Naive thymus-derived CD4-positive, alpha-beta T cell (primary cell): ENCODE measurements around the gene ASTL. TPM values are rescaled to one million over a fixed set of nuclear protein-coding genes. Genes with fewer than 3 reads are reported as not detected.

ENCODE experiments used
- ATAC-seq: fragments of 150-1000 bp; cut with Tn5 transposase; 2 replicates; pipeline ENCODE4 v1.10.0; 2021; ENCODE audit warnings: mild to moderate bottlenecking, moderate library complexity
- CTCF ChIA-PET: fragments of 350-600 bp; sonication (Branson Sonifier 250); formaldehyde crosslinking; loops from one replicate; lab custom pipeline; 2021; ENCODE audit warnings: antibody characterized with exemption; lab: Charles Lee
- POLR2A ChIA-PET: fragments of 350-600 bp; sonication (Branson Sonifier 250); formaldehyde crosslinking; loops from one replicate; lab custom pipeline; 2021; ENCODE audit warnings: antibody characterized with exemption, inconsistent platforms; lab: Charles Lee
- DNase-seq, 9 donors: peaks; one replicate each; pipeline versions ENCODE4 v3.0.0 to v3.0.0-alpha.2; 2020 to 2022; ENCODE audit warnings: mixed read lengths in 1 of 9
- H3K27ac ChIP-seq: one replicate; pipeline ENCODE4 v1.7.0; 2013; ENCODE audit warnings: mild to moderate bottlenecking, low read depth, low read length, moderate library complexity
- H3K27me3 ChIP-seq, 2 donors: one replicate each; pipeline ENCODE4 v1.7.0; 2013; ENCODE audit warnings: low read length in 2 of 2, mild to moderate bottlenecking in 2 of 2, moderate library complexity in 2 of 2; ENCODE audit not compliant: control insufficient read depth in 2 of 2, insufficient read depth in 2 of 2
- H3K36me3 ChIP-seq, 3 experiments: 1 replicate in 2 of 3; 2 replicates in 1 of 3; pipeline ENCODE4 v1.7.0; 2013; ENCODE audit warnings: low read length in 3 of 3, mild to moderate bottlenecking in 3 of 3, moderate library complexity in 1 of 3; ENCODE audit not compliant: insufficient read depth in 3 of 3, control insufficient read depth in 2 of 3
- H3K4me1 ChIP-seq, 2 donors: one replicate each; pipeline ENCODE4 v1.7.0; 2013; ENCODE audit warnings: low read length in 2 of 2, mild to moderate bottlenecking in 2 of 2, moderate library complexity in 1 of 2; ENCODE audit not compliant: control insufficient read depth in 2 of 2, insufficient read depth in 2 of 2
- H3K4me3 ChIP-seq: 2 replicates; pipeline ENCODE4 v1.7.0; 2013; ENCODE audit warnings: mild to moderate bottlenecking, low read length
- H3K9me3 ChIP-seq, 3 experiments: 1 replicate in 2 of 3; 2 replicates in 1 of 3; pipeline ENCODE4 v1.7.0; 2013; ENCODE audit warnings: low read length in 3 of 3; ENCODE audit not compliant: control insufficient read depth in 2 of 3
- H3K27ac Mint-ChIP-seq, 9 donors: one replicate each; pipeline ENCODE4 v1.8.0; 2020 to 2022; ENCODE audit warnings: mixed read lengths in 9 of 9, mild to moderate bottlenecking in 8 of 9, moderate library complexity in 5 of 9, inconsistent platforms in 2 of 9
- H3K27me3 Mint-ChIP-seq, 5 donors: one replicate each; pipeline ENCODE4 v1.8.0; 2021 to 2022; ENCODE audit warnings: mixed read lengths in 5 of 5, mild to moderate bottlenecking in 1 of 5
- H3K36me3 Mint-ChIP-seq, 5 donors: one replicate each; pipeline ENCODE4 v1.8.0; 2020 to 2022; ENCODE audit warnings: mixed read lengths in 5 of 5, mild to moderate bottlenecking in 3 of 5, inconsistent platforms in 1 of 5
- H3K4me1 Mint-ChIP-seq, 7 donors: one replicate each; pipeline ENCODE4 v1.8.0; 2020 to 2022; ENCODE audit warnings: mixed read lengths in 7 of 7, mild to moderate bottlenecking in 3 of 7, inconsistent platforms in 1 of 7
- H3K4me3 Mint-ChIP-seq, 10 donors: one replicate each; pipeline ENCODE4 v1.8.0; 2020 to 2022; ENCODE audit warnings: mild to moderate bottlenecking in 10 of 10, mixed read lengths in 10 of 10, moderate library complexity in 6 of 10, inconsistent platforms in 2 of 10
- H3K9me3 Mint-ChIP-seq, 11 donors: one replicate each; pipeline ENCODE4 v1.8.0; 2020 to 2022; ENCODE audit warnings: mixed read lengths in 11 of 11, mild to moderate bottlenecking in 4 of 11, inconsistent platforms in 1 of 11, moderate library complexity in 1 of 11
- intact Hi-C, 2 donors: fragments of 100-400 bp; cut with micrococcal nuclease; formaldehyde crosslinking; loops; one replicate each; pipeline ENCODE4 v1.15.1; 2023
- polyA plus RNA-seq, 2 donors: library from polyadenylated mRNA; unstranded; fragments of 300-500 nt; fragmentation: Illumina TruSeq; gene quantifications; one replicate each; pipeline ENCODE4 v1.2.3, GENCODE V29; 2021
- total RNA-seq, 6 experiments: library from RNA in 5 of 6; stranded (reverse) in 5 of 6; gene quantifications; 1 replicate in 5 of 6; 2 replicates in 1 of 6; pipeline ENCODE4 v1.2.3 and lab custom pipeline; 2021 to 2026

The ASTL gene
- total and polyA plus RNA-seq, 7 experiments from 2014 or later: 0.19 to 7.5 (median 0.79) TPM; not detected in 1

DNA sequence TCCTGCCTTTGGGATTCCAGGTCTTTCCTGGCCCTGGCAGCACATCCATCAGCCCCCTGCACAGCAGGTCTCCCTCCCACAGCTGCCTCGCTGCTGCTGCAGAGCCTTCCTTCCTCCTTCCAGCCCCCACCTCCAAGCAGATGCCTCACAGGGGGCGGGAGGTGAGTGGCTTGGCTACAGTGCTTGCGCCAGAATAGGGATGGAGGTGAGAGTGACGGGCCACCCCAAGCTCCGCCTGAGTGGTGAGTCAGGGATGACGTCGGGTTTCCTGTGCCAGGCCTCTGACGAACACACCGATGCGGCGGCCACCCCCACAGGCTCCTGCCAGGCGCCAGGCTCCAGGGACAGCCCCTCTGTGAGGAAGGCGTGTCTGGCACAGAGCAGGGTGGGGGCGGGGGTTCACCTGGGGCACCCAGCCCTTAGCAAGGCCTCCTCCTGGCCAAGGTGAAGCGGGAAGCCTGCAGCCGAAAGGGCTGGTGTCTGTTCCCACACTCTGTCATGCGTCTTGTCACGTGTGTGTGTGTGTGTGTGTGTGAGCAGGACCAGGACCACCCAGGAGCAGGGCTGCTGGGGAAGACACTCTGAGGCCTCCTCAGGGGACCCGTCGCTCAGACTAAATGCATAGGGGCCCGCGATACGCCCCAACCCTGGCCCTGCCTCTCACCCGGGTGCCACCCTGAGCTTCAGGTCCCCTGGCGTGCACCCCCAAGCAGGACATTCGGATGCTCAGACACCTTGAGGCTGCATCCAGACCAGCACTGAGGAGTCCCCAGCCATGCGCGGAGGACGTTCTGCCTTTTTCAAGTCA, 10.3 kb upstream of the ASTL start:
- H3K4me1 ChIP-seq: peaks cover 44 to 60% of the 10 kb centered on the region in 2 donors
- Mint-ChIP-seq H3K4me3 (peak overlapping the region; percentile 80 to 98 (median 88)), H3K4me1 (peaks cover 46 to 81% (median 73%) of the 10 kb centered on the region in 7 donors), H3K9me3 (peaks cover 0 to 10% (median 0%) of the 10 kb centered on the region in 11 donors), H3K27ac (peak overlapping the region; percentile 96 to 100 (median 99)), H3K27me3 (no peaks in the 10 kb centered on the region), H3K36me3 (peaks cover 0 to 8% (median 0%) of the 10 kb centered on the region in 5 donors)
- ATAC-seq (peak; percentile 79), DNase-seq (peak; percentile 83 to 100 (median 98))
- H3K27ac ChIP-seq: peak overlapping the region; percentile 99
- ChIA-PET CTCF (interaction anchor here (2.5 to 15.4 kb wide), 2 partner anchors 10 to 25 kb away, joined by 17 to 401 read pairs; partner anchors contain the start of gene ASTL), POLR2A (interaction anchor here (0.6 to 11.9 kb wide), 8 partner anchors 10 to 389 kb away, joined by 3 to 106 read pairs (median 14); partner anchors contain the start of genes ASTL and STARD7)
- H3K36me3 ChIP-seq: peaks cover 0 to 7% (median 0%) of the 10 kb centered on the region in 3 experiments
- peak overlapping the region; percentile 45 for H3K4me3 ChIP-seq
- intact Hi-C loops: loop anchor here (1.0 to 5.0 kb wide), 12 partner anchors 8 to 814 kb away; partner anchors contain the start of genes STARD7 (in 2 of the 2), ARID5A (in 1 of the 2), ASTL (in 1 of the 2) and CNNM3 (in 1 of the 2)
- no peaks in the 10 kb centered on the region for H3K27me3 ChIP-seq
- H3K9me3 ChIP-seq: no peaks in the 10 kb centered on the region

DNA sequence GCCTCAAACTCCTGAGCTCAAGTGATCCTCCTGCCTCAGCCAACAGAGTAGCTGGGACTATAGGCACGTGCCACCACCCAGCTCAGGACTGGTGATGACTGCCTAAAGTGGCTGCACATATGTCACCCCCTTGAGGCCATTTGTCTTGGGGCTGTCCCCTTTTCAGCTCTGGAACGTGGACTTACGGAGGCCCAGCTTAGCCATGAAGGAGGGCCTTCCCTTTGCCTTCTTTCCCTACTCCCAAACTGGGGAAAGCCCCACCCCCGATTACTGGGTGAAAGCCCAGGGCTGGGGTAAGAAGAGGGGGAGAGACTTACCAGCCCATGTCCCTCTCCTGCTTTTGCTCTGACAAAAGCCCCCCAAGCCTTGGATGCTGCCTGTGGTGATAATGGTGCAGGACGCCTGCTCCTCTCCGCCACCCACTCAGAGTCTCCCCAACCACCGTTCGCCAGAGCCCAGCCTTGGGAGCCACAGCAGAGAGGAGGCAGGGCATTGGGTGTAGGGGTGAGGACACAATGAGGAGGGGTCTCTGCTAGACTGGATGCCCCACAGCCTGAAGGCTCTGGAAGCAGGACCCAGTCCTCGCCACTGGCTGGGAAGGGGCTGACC, 9.4 kb upstream of the ASTL start:
- H3K27ac Mint-ChIP-seq: peak overlapping the region; percentile 96 to 100 (median 99)
- H3K9me3 Mint-ChIP-seq: peaks cover 0 to 10% (median 0%) of the 10 kb centered on the region in 11 donors
- Histone ChIP-seq H3K36me3 (peaks cover 0 to 14% (median 0%) of the 10 kb centered on the region in 3 experiments), H3K4me1 (peaks cover 53 to 65% of the 10 kb centered on the region in 2 donors), H3K9me3 (no peaks in the 10 kb centered on the region), H3K27ac (peak overlapping the region; percentile 99), H3K4me3 (peak overlapping the region; percentile 39), H3K27me3 (no peaks in the 10 kb centered on the region)
- ChIA-PET POLR2A (interaction anchor here (0.6 to 11.9 kb wide), 9 partner anchors 9 to 390 kb away, joined by 3 to 106 read pairs (median 13); partner anchors contain the start of genes ASTL and STARD7), CTCF (interaction anchor here (1.0 to 15.4 kb wide), 5 partner anchors 9 to 35 kb away, joined by 3 to 401 read pairs (median 8); partner anchors contain the start of gene ASTL)
- intact Hi-C loops: loop anchor here (1.0 to 5.0 kb wide), 12 partner anchors 9 to 815 kb away; partner anchors contain the start of genes STARD7 (in 2 of the 2), ARID5A (in 1 of the 2), ASTL (in 1 of the 2) and CNNM3 (in 1 of the 2)
- DNase-seq: peak in 1 of 9 donors; percentile 16
- peak overlapping the region; percentile 85 to 98 (median 90) for H3K4me3 Mint-ChIP-seq
- H3K27me3 Mint-ChIP-seq: no peaks in the 10 kb centered on the region
- no peak for ATAC-seq
- H3K36me3 Mint-ChIP-seq: peaks cover 0 to 11% (median 0%) of the 10 kb centered on the region in 5 donors
- H3K4me1 Mint-ChIP-seq: peaks cover 42 to 81% (median 71%) of the 10 kb centered on the region in 7 donors

DNA sequence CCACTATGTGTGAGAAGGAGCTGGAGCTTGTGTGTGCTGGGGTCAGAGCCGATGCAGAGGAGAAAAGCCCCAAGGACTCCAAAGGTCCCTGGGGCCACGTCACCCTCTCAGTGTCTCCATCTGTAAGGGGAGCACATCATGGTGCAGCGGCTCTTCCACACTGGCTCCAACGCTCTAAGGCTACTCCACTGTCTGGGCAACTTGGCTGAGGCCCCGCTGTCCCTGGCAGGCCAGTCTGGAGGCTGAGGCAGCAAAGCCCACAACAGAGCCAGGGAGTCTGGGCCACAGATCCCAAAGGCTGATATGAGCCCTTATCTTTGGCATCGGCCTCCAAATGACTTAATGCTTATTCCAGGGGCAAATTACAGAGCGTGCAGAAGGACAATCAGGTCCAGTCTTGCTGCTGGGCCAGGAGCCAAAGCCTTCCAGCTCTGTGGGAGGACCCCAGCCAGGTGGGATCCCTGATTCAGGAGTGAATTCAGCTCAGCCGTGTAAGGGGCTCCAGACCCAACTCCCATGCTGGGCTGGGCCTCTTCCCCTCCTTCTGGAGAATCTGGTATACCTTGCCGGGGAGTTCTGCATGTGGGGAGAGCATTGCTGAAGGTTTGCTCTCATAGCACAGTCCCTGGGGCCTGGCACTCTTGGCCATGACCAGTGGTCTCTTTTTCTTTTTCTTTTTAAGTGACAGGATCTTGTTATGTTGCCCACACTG, 8.7 kb upstream of the ASTL start:
- ChIA-PET POLR2A (interaction anchor here (0.7 to 11.9 kb wide), 12 partner anchors 8 to 448 kb away, joined by 3 to 106 read pairs (median 6); partner anchors contain the start of genes ASTL and STARD7), CTCF (interaction anchor here (0.6 to 15.4 kb wide), 7 partner anchors 8 to 363 kb away, joined by 3 to 401 read pairs (median 4); partner anchors contain the start of gene ASTL)
- H3K36me3 ChIP-seq: peaks cover 0 to 14% (median 0%) of the 10 kb centered on the region in 3 experiments
- H3K36me3 Mint-ChIP-seq: peaks cover 0 to 11% (median 0%) of the 10 kb centered on the region in 5 donors
- H3K9me3 ChIP-seq: no peaks in the 10 kb centered on the region
- ATAC-seq (no peak), DNase-seq (no peak)
- peak overlapping the region; percentile 85 to 98 (median 90) for H3K4me3 Mint-ChIP-seq
- H3K27ac ChIP-seq: peak overlapping the region; percentile 99
- H3K27me3 Mint-ChIP-seq: no peaks in the 10 kb centered on the region
- peak overlapping the region; percentile 96 to 100 (median 99) for H3K27ac Mint-ChIP-seq
- no peaks in the 10 kb centered on the region for H3K27me3 ChIP-seq
- peak overlapping the region; percentile 69 for H3K4me3 ChIP-seq
- H3K4me1 Mint-ChIP-seq: peaks cover 42 to 82% (median 71%) of the 10 kb centered on the region in 7 donors
- peaks cover 0 to 10% (median 0%) of the 10 kb centered on the region in 11 donors for H3K9me3 Mint-ChIP-seq
- H3K4me1 ChIP-seq: peaks cover 57 to 66% of the 10 kb centered on the region in 2 donors
- intact Hi-C loops: loop anchor here (1.0 to 5.0 kb wide), 6 partner anchors 119 to 815 kb away; partner anchors contain the start of genes CIAO1 (in 2 of the 2), CNNM3 (in 1 of the 2), CNNM4 (in 1 of the 2) and KANSL3 (in 1 of the 2)

DNA sequence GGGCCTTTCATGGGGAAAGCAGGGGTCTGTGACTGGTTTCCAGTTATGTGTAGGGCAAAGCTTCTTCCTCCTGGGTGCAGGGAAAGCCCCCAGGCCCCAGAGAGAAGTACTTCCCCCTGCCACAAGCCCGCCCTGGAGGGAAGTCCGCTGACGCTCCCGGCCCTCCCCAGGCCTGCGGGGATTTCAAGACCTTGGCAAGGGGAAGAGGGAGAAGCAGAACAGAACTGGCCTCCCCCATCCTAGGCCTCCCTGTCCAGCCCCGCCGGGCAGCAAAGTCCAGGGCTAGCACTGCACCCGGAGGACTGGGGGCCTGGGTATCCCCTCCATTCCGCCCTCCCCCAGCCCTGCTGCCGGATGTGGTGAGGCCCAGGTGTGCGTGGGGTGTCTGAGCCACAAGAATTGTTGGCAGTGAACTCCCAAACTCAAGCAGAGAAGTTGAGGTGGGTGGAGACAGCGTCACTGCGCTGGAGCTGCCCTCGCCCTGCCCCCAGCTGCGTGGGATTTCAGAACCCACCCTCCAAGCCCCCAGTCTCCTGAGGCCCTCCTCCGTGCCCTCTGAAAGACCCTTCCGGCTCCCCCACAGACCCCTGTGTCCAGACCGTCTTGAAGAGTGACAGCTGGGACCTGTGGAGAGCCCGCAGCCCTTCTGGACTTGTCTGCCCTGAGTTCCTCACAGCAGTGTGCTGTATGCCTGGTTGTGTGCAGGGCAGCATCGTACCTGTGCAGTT, 8.0 kb upstream of the ASTL start:
- intact Hi-C loops: loop anchor here (1.0 to 5.0 kb wide), 6 partner anchors 120 to 816 kb away; partner anchors contain the start of genes CIAO1 (in 2 of the 2), CNNM3 (in 1 of the 2), CNNM4 (in 1 of the 2) and KANSL3 (in 1 of the 2)
- peak; percentile 54 for ATAC-seq

DNA sequence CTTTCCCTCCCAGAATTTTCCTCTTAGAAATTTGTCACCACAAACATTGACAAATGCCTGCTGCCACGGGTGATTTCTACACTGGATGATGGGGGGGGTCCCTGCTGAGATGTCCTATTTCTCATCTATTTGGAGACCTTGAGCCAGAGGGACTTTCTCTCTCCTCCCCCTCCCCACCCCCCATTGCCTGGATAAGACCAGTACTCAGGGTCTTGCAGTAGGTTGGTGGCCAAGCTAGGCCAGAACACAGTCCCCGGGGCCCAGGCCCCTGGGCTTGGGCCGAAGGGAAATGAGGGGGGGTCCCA, 7.5 kb upstream of the ASTL start:
- peaks cover 0 to 10% (median 0%) of the 10 kb centered on the region in 11 donors for H3K9me3 Mint-ChIP-seq
- CTCF ChIA-PET: interaction anchor here (1.3 to 15.4 kb wide), 3 partner anchors 12 to 28 kb away, joined by 4 to 401 read pairs (median 8); no protein-coding TSS in a partner anchor
- H3K27me3 ChIP-seq: no peaks in the 10 kb centered on the region
- peaks cover 0 to 14% (median 0%) of the 10 kb centered on the region in 3 experiments for H3K36me3 ChIP-seq
- H3K4me1 Mint-ChIP-seq: peaks cover 35 to 74% (median 62%) of the 10 kb centered on the region in 7 donors
- peaks cover 52 to 56% of the 10 kb centered on the region in 2 donors for H3K4me1 ChIP-seq
- peak overlapping the region; percentile 96 to 100 (median 99) for H3K27ac Mint-ChIP-seq
- peaks cover 0 to 11% (median 0%) of the 10 kb centered on the region in 5 donors for H3K36me3 Mint-ChIP-seq
- peak overlapping the region; percentile 85 to 98 (median 90) for H3K4me3 Mint-ChIP-seq
- H3K27ac ChIP-seq: peak overlapping the region; percentile 99
- intact Hi-C loops: loop anchor here (1.0 to 5.0 kb wide), 10 partner anchors 19 to 817 kb away; partner anchors contain the start of genes CIAO1 (in 2 of the 2), ADRA2B (in 1 of the 2), CNNM3 (in 1 of the 2) and CNNM4 (in 1 of the 2)
- peak overlapping the region; percentile 69 for H3K4me3 ChIP-seq
- DNase-seq (no peak), ATAC-seq (no peak)
- no peaks in the 10 kb centered on the region for H3K9me3 ChIP-seq
- H3K27me3 Mint-ChIP-seq: no peaks in the 10 kb centered on the region
- POLR2A ChIA-PET: interaction anchor here (0.6 to 11.9 kb wide), 10 partner anchors 10 to 816 kb away, joined by 3 to 106 read pairs (median 6); partner anchors contain the start of gene STARD7

More for the DNA sequence above, 8.0 kb upstream of the ASTL start:
- Histone ChIP-seq H3K36me3 (peaks cover 0 to 14% (median 0%) of the 10 kb centered on the region in 3 experiments), H3K4me3 (peak overlapping the region; percentile 69), H3K27ac (peak overlapping the region; percentile 99), H3K9me3 (no peaks in the 10 kb centered on the region), H3K4me1 (peaks cover 57 to 61% of the 10 kb centered on the region in 2 donors), H3K27me3 (no peaks in the 10 kb centered on the region)
- peaks cover 0 to 11% (median 0%) of the 10 kb centered on the region in 5 donors for H3K36me3 Mint-ChIP-seq
- H3K9me3 Mint-ChIP-seq: peaks cover 0 to 10% (median 0%) of the 10 kb centered on the region in 11 donors
- H3K27ac Mint-ChIP-seq: peak overlapping the region; percentile 96 to 100 (median 99)
- POLR2A ChIA-PET: interaction anchor here (0.6 to 11.9 kb wide), 15 partner anchors 8 to 1123 kb away, joined by 3 to 106 read pairs (median 4); partner anchors contain the start of genes ASTL and STARD7
- peaks cover 38 to 79% (median 66%) of the 10 kb centered on the region in 7 donors for H3K4me1 Mint-ChIP-seq
- peak; percentile 76 to 99 (median 97) for DNase-seq
- H3K4me3 Mint-ChIP-seq: peak overlapping the region; percentile 85 to 98 (median 90)
- CTCF ChIA-PET: interaction anchor here (0.6 to 15.4 kb wide), 6 partner anchors 8 to 364 kb away, joined by 4 to 401 read pairs (median 6); partner anchors contain the start of gene ASTL
- H3K27me3 Mint-ChIP-seq: no peaks in the 10 kb centered on the region
